GM19193 (cell line): ENCODE measurements around the gene SLCO3A1.

Experiments
- POLR2A ChIP-seq: IDR thresholded peaks from 4 replicates; pipeline ENCODE4 v1.6.1; 2011; ENCODE audit not compliant: insufficient read depth, insufficient read length; ENCODE audit errors: extremely low read depth

The SLCO3A1 gene

DNA sequence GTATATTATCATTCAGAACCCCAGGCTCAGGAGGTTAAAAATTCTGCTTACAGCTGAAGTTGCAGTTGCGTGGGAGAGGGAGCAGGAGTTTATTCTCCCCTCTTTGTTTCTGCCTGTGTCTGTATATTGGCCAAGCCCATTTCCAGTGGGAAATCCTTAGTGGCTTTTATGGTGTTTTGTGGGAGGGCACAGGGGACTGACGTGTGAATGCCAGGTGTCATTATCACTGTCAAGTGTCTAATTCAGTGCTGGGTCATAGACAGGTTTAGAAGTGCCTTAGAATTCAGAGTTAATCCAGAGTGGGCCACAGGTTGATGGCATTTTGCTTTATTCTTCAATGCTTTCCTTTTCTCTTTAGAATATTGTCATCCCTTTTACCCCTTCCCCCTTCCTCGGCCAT, 33.4 kb downstream of the SLCO3A1 start:
- no peak for TF ChIP-seq POLR2A

GRCh38 chr15:91887321-91887720, 33.8 kb downstream of the SLCO3A1 start:
- no peak for TF ChIP-seq POLR2A

DNA sequence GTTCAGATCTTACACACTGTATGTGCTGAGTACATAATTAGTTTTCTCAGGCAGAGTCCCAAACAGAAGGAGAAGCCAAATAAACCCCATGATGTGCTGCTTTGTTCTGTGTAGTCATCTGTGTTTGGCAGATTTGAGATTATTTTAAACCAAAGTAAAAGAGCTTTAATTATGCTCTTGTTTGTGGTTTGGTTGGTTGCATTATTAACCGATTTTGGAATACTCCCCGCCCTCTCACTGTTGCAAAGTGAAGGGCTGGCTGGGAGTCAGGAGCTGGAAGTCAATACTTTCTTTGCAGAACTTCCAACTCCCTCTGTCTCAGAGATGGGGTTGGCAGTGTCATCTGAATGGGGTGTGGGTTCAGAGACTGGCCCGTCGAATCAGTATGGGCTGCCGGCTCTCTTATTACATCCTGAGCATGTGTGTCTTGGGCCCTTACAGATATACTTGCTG, 34.4 kb downstream of the SLCO3A1 start:
- no peak for TF ChIP-seq POLR2A

- no peak for TF ChIP-seq POLR2A
Observed at GRCh38 chr15:91889111-91889815, 35.8 kb downstream of the SLCO3A1 start.

DNA sequence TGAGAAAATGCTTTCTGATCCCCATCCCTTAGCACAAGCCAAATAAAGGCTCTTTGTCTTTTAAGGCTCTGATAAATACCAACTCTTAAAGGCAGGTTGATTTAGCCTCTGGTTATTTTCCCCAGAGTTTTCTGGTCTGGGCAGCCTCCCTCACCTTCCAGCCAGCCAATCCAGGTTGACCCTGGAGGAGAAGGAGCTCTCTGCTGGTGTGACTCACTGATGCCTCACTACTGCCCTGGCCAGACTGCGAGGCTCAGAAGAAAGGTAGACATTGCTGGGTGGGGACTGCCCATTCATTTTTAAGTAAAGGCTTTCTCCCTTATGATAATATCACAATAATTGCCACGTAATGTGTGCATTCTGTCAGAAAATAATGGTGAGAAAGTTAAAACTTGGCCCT, 37.1 kb downstream of the SLCO3A1 start:
- TF ChIP-seq POLR2A, result no peak

DNA sequence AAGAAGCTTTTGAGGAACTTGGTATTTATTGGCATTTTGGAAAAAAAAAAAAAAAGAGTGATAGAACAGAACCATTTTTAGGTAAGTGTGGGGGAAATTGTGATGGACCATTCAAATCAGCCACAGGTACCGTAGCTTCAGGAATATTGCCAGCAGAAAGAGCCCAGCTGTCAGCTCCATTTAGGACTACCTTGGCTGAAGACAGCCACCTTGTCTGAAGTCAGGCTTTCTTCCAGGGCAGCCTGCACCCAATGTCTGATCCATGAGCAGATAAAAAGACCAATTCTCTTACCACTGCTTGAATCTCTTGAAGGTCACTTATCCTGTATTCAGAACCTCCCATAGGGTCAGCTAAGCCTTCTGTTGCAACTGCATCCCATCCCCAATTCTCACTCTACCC, 37.6 kb downstream of the SLCO3A1 start:
- no peak for TF ChIP-seq POLR2A

DNA sequence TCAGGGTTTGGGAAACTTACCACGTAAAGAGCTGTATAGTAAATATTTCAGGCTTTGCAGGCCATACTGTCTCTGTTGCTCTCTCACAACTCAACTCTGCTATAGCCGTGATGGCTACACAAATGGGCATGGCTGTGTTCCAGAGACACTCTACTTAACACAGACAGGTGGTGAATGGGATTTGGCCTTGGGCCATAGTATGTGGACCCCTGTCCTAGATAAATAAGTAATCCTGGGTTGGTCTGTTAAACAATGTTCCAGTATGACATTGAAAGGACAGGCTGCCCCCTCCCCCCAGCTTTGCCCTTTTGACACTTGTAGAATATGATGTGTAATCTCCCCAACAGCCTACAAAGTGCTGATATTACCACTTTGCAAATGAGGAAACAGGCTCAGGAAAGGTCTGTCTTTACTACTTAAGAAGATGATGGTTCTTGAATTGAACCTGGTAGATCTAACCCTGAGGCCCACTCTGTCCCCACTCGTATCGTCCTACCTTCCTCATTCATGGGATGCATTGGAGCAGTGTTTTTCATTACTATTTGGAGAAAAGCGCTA, 38.4 kb downstream of the SLCO3A1 start:
- no peak for TF ChIP-seq POLR2A

GRCh38 chr15:91892436-91892835, 38.9 kb downstream of the SLCO3A1 start:
- TF ChIP-seq POLR2A, result no peak

- no peak for TF ChIP-seq POLR2A
Observed at GRCh38 chr15:91894606-91895005, 41.1 kb downstream of the SLCO3A1 start.

- TF ChIP-seq POLR2A, result no peak
Observed at GRCh38 chr15:91895051-91895450, 41.5 kb downstream of the SLCO3A1 start.

DNA sequence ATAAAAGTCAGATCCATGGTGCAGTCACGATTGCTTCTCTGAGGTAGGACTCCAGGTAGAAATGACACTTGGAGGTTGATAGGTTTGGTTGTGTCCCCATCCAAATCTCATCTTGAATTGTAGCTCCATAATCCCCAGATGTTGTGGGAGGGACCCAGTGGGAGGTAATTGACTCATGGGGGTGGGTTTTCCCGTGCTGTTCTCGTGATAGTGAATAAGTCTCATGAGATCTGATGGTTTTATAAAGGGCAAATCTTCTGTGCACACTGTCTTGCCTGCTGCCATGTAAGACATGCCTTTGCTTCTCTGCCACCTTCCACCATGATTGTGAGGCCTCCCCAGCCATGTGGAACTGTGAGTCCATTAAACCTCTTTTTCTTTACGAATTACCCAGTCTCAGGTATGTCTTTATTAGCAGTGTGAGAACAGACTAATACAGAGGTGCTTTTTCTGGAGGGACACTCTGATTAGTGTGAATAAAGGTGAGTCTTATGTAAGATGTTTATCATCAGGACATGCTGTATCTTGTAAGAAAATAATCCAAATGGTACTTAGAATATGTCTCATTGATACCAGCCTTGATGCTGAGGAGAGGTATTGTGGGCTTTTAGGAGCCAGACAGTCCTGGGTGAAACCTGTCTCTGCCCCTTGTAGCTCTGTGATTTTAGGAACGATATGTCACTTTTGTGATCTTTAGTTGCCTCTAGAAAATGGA, 43.0 kb downstream of the SLCO3A1 start:
- TF ChIP-seq POLR2A, result no peak

- no peak for TF ChIP-seq POLR2A
Observed at GRCh38 chr15:91897585-91898372, 44.3 kb downstream of the SLCO3A1 start.

GRCh38 chr15:91898843-91899242, 45.3 kb downstream of the SLCO3A1 start:
- no peak for TF ChIP-seq POLR2A

- TF ChIP-seq POLR2A, result no peak
Observed at GRCh38 chr15:91904942-91905341, 51.4 kb downstream of the SLCO3A1 start.

- no peak for TF ChIP-seq POLR2A
Observed at GRCh38 chr15:91908391-91908790, 54.9 kb downstream of the SLCO3A1 start.
